GM19193 (cell line): ENCODE measurements around the gene RANBP1.

ENCODE experiments used
- POLR2A ChIP-seq: IDR thresholded peaks from 4 replicates; pipeline ENCODE4 v1.6.1; 2011; ENCODE audit not compliant: insufficient read depth, insufficient read length; ENCODE audit errors: extremely low read depth

RANBP1 gene

DNA sequence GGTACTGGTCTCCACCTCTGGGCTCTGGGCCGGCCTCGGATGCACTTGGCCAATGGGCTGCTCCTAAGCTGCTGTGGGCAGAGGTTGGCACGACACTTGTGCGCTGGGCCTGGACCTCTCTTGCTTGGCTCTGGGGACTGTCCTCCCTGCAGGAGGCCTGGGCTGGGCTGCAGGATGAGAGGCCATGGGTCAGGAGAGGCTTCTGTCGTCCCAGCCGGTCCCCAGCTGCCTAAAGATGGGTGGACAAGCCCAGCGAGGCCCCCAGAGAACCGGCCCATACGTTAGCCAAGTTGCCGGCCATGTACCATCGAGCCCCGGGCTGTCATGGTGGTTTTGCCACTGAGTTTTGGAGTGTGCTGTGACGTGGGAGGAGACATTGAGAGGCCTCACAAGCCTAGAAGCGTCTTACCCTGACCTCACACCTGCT is 36.6 kb downstream of the RANBP1 start:
- TF ChIP-seq POLR2A: no peak

DNA sequence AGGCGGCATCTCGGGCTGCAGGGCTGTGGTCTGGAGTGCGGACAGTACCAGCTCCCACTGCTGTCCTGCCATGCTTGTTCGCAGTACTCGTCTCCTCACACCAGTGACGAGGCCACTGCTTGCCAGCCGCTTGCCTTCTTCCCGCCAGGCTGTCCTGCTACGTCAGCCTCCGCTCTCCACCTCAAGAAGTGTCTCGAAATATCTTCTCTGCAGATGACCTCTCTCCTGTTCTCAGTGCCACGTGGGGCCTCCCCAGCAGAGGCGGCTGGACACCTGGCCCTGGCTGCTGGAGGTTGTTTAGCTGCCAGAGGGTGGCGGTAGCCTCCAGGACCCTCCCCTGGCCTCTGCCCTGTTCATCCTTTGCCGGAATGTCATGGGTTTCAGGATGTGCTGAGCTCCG is 38.0 kb downstream of the RANBP1 start:
- no peak for TF ChIP-seq POLR2A

DNA sequence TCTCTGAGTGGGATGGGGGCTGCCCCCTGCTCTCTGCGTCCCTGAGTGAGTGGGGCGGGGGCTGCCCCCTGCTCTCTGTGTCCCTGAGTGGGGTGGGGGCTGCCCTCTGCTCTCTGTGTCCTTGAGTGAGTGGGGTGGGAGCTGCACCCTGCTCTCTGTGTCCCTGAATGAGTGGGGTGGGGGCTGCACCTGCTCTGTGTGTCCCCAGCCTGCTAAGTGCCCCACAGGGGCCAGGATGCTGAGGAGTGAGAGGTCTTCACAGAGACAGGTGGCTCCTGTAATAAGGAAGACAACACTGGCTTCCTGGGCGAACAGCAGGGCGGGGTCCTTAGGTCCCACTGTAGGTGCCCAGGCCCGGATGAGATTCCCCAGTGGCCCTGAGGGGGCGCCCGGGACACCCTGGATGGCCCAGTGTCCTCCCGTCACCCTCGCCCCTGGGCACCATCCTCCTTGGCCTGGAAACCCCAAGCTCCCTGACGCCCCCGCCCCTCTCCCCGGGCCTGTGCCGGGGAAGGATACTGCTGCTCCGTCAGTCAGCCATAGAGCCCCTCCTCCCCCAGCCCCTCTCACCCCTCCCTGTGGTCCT is 38.8 kb downstream of the RANBP1 start:
- TF ChIP-seq POLR2A: no peak

DNA sequence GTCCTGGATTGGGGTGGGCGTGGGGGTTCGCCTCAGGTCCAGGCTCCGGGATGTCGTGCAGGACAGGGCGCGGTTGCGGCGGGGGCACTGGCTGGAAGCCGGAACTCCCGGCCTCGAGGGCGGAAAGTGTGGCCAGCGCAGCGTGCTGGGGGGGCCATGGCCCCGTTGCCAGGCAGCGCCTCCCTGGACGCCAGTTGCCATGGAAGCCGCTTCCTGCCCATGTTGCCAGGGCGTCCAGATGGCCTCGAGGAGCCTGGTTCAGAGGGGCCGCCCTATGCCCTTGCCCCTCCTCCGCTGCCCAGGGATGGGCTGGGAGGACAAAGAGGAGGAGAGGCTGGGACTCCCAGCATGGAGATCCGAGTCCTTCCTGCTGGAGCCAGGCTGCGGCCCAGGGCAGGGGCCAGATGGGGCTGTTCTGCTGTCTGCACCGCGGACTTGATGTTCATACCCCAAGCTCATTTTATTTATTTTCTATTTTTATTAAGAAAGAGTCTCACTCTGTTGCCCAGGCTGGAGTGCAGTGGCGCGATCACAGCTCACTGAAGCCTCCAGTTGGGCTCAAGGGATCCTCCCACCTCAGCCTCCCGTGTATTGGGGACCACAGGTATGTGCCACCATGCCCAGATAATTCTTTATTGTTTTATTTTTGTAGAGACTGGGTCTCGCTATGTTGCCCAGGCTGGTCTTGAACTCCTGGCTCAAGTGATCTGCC is 39.6 kb downstream of the RANBP1 start:
- TF ChIP-seq POLR2A: no peak

DNA sequence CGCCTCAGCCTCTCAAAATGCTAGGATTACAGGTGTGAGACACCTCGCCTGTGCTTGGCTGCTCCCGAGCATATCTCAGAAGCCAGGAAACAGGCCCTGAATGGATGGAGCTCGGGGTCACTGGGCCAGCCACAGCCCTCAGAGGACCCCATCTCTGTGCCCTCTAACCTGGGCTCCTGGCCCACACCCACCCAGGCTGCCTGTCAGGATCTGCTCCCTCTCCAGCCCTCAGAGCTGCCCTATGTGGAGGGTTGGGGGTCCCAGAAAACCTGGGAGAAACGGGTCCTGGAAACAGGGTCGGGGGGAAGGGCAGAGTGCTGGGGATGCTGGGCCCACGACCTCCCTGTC is 40.1 kb downstream of the RANBP1 start:
- TF ChIP-seq POLR2A: no peak

DNA sequence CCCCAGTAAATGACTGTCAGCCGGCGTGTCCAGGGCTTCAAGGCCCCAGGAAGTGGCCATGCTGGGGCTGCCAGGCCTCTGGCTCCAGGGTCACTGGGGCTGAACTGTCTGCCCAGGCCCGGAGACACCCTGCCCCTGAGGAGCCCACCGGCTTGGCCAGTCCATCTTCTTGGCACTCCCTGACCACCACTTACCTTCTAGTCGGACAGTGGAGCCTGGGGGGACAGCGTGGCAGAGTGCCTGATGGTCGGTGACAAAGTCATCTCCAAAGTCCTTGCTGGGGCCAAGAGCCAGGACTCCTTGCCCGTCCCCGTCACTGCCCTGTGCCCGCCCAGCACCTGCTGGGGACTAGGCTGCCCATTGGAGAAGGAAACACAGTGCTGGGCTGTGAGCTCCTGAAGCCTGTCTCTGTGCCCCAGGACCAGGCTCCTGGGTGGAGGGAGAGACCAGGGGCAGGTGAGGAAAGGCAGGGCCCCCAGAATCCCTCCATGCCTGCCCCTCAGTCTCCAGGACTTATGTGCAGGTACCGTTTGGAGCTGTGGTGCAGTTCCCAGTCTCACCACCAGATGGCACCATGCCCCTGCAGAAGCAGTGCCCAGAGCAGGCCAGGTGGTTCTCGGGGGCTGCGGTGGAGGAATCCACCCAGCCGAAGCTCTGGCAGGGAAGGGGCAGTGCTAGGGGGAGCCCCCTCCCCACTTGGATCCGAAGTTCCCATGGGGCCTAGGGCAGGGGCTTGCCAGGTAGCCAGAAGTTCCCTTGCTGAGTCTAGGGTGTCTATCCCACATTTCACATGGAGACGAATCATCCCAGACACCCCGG is 40.9 kb downstream of the RANBP1 start:
- no peak for TF ChIP-seq POLR2A

DNA sequence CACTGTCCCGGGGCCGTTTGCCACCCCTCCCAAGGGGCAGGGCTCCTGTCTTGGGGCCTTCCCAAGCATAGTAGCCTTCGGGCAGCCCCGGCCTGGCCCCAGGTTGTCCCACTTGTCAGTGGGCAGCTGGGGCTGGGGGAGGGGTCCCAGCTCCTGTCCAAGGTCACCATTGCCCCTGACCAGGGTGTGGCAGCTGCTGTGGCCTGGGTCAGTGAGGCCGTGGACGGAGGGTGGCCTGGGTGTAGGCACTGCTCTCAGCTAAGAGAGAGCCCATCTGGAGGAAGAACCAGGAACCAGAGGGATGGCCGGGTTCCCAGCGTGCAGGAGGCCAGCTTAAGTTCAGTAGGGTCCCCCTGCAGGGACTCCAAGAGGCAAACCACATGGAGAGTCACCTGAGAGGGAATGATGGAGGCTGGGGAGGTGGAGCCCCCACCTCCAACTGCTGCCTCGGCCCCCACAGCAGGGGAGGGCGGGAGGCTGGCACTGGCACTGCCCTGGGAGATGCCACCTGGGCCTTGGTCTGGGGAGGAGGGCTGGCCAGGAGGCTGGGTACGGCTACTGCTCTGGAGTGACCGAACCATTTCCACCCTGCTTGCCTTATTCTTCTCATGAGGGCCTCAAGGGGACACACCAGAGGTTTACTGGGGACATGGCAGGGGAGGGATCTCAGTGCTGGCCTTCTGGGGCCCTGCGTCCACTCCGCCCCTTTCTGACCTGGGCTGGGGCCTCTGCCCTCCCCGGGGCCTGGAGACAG is 41.7 kb downstream of the RANBP1 start:
- no peak for TF ChIP-seq POLR2A

DNA sequence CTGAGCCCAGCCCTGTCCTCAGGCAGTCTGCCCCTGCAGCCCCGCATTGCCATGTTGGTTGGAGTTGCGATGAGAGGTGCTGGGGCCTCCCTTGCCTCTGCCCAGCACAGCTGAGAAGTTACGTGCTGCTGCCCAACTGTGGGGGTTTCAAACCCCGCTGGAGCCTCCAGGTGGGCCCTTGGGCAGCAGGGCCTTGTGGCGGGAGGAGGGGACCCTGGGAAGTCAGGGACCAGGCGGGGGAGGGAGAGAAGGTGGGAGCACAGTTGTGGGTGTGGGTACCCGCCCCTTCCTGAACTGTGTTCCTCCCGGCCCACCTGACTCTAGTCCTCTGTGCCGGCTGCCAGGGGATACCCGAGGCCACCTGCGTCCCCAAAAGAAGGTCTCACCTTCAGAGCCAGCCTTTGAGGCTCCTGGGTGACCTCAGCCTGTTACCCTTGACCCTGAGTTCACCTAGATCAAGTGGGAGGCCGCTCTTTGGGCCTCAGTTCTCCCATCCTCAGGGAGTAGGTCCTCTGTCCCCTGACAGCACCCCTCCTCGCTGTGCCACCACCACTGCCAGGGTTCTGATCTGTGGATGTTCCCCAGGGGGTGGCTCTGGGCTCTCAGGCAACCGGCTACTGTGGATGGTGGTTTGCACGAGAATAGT is 42.6 kb downstream of the RANBP1 start:
- TF ChIP-seq POLR2A: no peak

DNA sequence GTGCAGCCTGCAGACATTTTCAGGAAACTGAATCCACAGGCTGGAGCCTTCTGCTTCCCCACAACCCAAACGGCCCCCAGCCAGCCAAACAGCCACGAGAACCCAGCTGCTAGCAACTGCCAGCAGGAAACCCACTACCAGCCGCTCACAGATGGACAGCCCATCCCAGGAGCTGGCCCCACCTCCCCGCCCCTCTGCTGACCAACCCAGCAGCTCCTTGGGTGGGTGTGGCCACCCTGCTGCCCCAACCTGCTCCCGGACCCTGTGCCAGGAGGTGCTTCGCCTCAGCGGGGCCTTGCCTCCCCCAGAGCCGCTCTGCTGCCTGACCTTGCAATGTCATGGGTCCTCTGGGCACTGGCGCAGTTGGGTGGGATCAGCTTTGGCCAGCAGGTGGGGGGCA is 43.2 kb downstream of the RANBP1 start:
- TF ChIP-seq POLR2A: no peak

DNA sequence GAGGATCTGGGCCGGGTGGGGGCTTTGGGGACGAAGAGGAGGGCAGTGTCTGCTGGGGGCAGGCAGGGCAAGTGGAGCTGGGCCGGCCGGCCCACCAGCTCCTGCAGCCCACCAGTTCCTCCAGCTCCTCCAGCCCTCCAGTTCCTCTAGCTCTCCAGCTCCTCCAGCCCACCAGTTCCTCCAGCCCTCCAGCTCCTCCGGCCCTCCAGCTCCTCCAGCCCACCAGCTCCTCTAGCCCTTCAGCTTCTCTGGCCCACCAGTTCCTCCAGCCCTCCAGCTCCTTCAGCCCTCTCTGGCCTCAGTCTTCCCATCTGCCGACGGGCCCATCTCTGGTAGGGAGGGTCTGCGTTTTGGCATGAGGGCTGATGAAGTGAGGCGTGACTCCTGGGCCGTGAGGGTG is 44.1 kb downstream of the RANBP1 start:
- no peak for TF ChIP-seq POLR2A

DNA sequence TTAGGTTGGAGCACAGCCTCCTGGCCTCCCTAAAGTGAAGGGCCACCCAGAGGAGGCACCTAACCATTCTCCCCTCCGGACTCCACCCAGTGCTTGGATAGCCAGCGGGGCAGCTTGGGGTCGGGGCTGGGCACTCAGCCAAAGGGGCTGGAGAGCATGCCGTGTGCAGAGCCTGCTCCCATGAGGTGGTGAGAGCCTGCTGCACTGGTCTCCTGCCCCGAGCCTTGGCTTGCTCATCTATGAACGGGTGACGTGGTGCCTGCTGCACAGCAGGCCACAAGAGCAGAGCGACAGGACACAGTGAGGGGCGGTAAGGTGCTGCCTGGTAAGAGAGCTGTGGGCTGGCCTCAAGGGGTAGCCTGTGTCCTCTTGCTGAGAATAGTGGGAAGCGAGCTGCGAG is 49.0 kb downstream of the RANBP1 start:
- no peak for TF ChIP-seq POLR2A

DNA sequence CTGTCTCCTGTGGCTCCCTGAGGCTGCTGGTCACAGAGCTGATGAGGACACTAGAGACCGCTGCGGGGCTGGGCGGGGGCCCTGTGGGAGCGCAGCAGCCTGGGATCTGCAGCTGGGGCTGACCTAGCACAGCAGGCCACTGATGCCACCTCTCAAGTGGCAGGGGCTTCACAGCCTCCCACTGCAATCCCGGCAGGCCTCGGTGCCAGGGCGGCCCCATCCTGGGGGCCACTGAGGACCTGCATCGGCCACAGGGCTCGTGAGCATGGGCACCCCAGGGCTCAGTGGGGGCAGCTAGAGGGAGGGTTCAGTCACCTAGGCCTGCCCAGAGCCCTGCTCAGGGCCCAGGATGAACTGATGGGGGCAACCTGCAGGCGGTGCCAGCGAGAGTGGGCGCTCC is 49.5 kb downstream of the RANBP1 start:
- no peak for TF ChIP-seq POLR2A

DNA sequence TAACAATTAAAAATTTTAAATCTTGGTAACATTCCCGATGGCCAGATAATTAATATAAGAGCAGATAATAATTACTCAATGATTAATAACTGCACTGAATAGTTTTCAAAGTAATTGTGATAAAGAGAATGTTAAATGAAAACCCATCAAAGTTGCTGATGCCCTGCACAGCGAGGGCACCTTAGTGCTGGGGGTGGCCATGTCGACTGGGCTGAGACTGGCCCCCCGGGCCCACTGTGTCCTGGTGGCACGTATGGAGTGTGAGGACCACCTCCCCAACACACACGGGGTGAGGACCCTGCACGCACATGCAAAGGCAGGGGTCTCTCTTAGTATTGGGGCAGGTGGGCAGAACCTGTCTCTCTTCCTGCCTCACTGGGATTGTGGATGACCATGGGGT is 50.0 kb downstream of the RANBP1 start:
- TF ChIP-seq POLR2A: no peak

DNA sequence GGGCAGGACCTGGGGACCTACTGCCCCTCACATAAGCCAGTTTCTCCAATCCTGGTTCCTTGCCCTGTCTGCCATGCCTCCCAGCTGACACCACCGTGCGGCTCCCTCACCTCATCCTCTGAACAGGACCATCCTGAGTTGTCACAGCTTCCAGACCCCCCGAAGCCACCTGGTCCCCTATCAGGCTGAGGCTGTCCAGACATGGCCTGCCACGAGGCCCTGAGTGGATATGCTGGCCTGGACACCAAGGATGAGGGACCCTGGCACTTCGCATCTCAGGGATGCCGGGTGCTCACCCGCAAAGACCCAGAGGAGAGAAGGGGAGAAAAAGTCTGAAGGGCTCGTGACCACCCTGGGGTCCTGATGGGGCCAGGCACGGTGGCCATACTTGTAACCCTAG is 50.8 kb downstream of the RANBP1 start:
- TF ChIP-seq POLR2A: no peak
